ENCODE data around the gene RNF220. TPM values are rescaled to one million over a fixed set of nuclear protein-coding genes. Genes with fewer than 3 reads are reported as not detected.

Gene RNF220
- total and polyA plus RNA-seq, 9 of the 15 experiments (the other 6 are each of a cell fraction or from before 2014, with no cell fraction given) = 5.1 to 117 (median 66.9) TPM

DNA sequence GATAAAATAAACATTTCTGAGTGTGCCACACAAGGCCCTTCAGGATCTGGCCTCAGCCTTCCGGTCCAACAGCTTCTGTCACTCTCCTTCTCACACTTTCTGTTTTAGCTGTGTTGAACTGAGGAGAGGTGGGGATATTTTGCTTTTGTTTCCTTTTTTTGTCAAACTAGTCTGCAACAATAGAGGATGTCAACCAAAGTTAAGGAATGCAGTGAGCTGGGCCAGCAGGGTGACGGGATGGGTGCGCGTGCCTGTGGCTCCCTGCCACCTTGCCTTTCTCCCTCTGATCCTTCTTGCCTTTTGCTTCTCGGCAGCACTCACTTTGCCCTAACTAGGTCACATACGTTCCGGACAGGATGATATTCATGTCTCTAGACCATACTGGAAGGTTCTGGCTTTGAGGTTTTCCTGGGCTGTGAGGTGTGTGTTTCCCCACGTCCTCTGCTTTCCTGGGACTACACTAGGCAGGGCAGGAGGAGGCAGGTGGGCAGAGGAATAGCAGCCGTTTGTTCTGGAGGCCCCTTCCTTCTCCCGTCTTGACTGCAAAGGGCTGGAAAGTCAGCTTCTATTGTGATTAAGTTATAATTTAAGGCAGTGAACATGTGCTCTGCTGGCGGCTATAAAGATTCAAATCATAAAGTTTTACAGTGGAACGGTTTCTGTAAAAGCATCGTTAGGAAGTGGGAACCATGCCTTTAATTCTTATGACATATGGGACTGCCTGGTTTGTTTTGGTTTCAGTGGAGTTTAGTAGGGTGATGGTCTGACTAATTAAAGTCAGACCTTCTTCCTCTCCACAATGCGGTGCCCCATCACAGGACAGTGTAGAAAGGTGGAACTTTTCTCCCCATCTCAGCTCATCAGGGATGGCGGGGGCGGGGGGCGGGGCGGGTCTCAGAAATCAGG is 67.8 kb downstream of the RNF220 start:
- H3K4me3 ChIP-seq = no peak overlapping the region
- POLR2A ChIA-PET = interaction anchor here (0.9 to 1.1 kb wide), 2 partner anchors 9 to 26 kb away, joined by 3 to 4 read pairs; no protein-coding TSS in a partner anchor
- no peak for ATAC-seq
- no peaks in the 10 kb centered on the region for H3K9me1 ChIP-seq (ENCODE audit: control insufficient read depth, insufficient read depth, low read length)
- no TSS peak for BruUV-seq (replicated peaks)
- intact Hi-C loops (cut with micrococcal nuclease) (no loop called here), in situ Hi-C loops (cut with MboI) (no loop called here)
- H2AFZ ChIP-seq (ENCODE audit: low read depth, low read length) = no peak overlapping the region
- CTCF ChIA-PET (ENCODE audit: low intra/inter-chr PET ratio) = no interaction called here
- H3K27ac ChIP-seq (ENCODE audit: extremely low read depth, low read depth, low read length) = no peak overlapping the region
- H3K9ac ChIP-seq (ENCODE audit: insufficient read depth in 1 of 2, low read depth in 2 of 2, low read length in 2 of 2) = no peak overlapping the region
- peaks cover 29 to 38% of the 10 kb centered on the region in 2 experiments; a peak in 4 of 5 replicates for H3K27me3 ChIP-seq (ENCODE audit: control insufficient read depth in 2 of 2, insufficient read depth in 2 of 2, low read length in 2 of 2)
- no peak for DNase-seq (ENCODE audit: extremely low read depth in 1 of 4, low spot score in 3 of 4)
- peaks cover 5% of the 10 kb centered on the region; the same call in 1 of the 2 replicates for H4K20me1 ChIP-seq (replicated peaks; ENCODE audit: control insufficient read depth, insufficient read depth, low read length)
- no peak overlapping the region for H3K4me2 ChIP-seq (ENCODE audit: insufficient read depth, low read length)
- H3K4me1 ChIP-seq (replicated peaks in 1 of 2; ENCODE audit: control insufficient read depth in 2 of 2, insufficient read depth in 2 of 2, low read length in 2 of 2) = no peaks in the 10 kb centered on the region
- FAIRE-seq = no peak
- H3K79me2 ChIP-seq (ENCODE audit: control insufficient read depth, insufficient read depth, low read length) = no peaks in the 10 kb centered on the region
- 4% methylated on average over 18 of the region's 18 CpGs for WGBS (ENCODE audit: insufficient coverage, low coverage, missing lambda C conversion rate)
- TF ChIP-seq, protein P1, sequence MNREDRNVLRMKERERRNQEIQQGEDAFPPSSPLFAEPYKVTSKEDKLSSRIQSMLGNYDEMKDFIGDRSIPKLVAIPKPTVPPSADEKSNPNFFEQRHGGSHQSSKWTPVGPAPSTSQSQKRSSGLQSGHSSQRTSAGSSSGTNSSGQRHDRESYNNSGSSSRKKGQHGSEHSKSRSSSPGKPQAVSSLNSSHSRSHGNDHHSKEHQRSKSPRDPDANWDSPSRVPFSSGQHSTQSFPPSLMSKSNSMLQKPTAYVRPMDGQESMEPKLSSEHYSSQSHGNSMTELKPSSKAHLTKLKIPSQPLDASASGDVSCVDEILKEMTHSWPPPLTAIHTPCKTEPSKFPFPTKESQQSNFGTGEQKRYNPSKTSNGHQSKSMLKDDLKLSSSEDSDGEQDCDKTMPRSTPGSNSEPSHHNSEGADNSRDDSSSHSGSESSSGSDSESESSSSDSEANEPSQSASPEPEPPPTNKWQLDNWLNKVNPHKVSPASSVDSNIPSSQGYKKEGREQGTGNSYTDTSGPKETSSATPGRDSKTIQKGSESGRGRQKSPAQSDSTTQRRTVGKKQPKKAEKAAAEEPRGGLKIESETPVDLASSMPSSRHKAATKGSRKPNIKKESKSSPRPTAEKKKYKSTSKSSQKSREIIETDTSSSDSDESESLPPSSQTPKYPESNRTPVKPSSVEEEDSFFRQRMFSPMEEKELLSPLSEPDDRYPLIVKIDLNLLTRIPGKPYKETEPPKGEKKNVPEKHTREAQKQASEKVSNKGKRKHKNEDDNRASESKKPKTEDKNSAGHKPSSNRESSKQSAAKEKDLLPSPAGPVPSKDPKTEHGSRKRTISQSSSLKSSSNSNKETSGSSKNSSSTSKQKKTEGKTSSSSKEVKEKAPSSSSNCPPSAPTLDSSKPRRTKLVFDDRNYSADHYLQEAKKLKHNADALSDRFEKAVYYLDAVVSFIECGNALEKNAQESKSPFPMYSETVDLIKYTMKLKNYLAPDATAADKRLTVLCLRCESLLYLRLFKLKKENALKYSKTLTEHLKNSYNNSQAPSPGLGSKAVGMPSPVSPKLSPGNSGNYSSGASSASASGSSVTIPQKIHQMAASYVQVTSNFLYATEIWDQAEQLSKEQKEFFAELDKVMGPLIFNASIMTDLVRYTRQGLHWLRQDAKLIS (CRISPR knock-in tag; IDR thresholded peaks at IDR 0.05) = no peak
- peak; percentile 48 for TF ChIP-seq CBX8 (IDR thresholded peaks at IDR 0.05; ENCODE audit: borderline replicate concordance, extremely low read depth, low read depth, low read length, poor library complexity, severe bottlenecking)
- H3K9me3 ChIP-seq (replicated peaks; ENCODE audit: control insufficient read depth, insufficient read depth, low read depth, low read length) = no peaks in the 10 kb centered on the region
- H3K36me3 ChIP-seq (ENCODE audit: control insufficient read depth, insufficient read depth, low read length) = no peaks in the 10 kb centered on the region

Measured in K562 (cell line).